Right cardiac atrium (tissue), 5 donors: ENCODE measurements around the gene FAU. TPM values are rescaled to one million over a fixed set of nuclear protein-coding genes. Genes with fewer than 3 reads are reported as not detected.

Source experiments
- ATAC-seq, 2 donors: fragments of 200-7000 bp; cut with Tn5 transposase; one replicate each; pipeline versions ENCODE4 v1.8.0 to v1.9.1; 2020; ENCODE audit warnings: moderate library complexity in 2 of 2, mild to moderate bottlenecking in 1 of 2
- DNase-seq, 3 donors: peaks; one replicate each; pipeline ENCODE4 v3.0.0-alpha.2; 2020
- H3K27ac ChIP-seq: one replicate; pipeline ENCODE4 v1.5.1; 2013; ENCODE audit warnings: mild to moderate bottlenecking, low read length, control low read depth, moderate library complexity
- H3K27me3 ChIP-seq: one replicate; pipeline ENCODE4 v1.6.1; 2013; ENCODE audit not compliant: control insufficient read depth, insufficient read depth
- H3K4me1 ChIP-seq: one replicate; pipeline ENCODE4 v1.6.1; 2013; ENCODE audit warnings: low read length; ENCODE audit not compliant: control insufficient read depth, insufficient read depth
- H3K4me3 ChIP-seq: one replicate; pipeline ENCODE4 v1.5.1; 2013; ENCODE audit warnings: low read length, control low read depth
- H3K9me3 ChIP-seq: one replicate; pipeline ENCODE4 v1.6.1; 2013; ENCODE audit warnings: low read length; ENCODE audit not compliant: control insufficient read depth
- WGBS: extraction: QIAGEN DNeasy Blood & Tissue Kit; methylation state at CpG from one replicate; pipeline ENCODE4 v1.1.7; 2013; 5-methylcytosine and 5-hydroxymethylcytosine counted together
- intact Hi-C, 4 donors: fragments of 100-400 bp; cut with DNase I; formaldehyde crosslinking; loops; one replicate each; pipeline versions ENCODE4 v1.11.0 to v1.14.0; 2022 to 2023
- microRNA-seq, 2 donors: library from miRNA; unstranded; fragments of <30 nt; microRNA quantifications; one replicate each; pipeline ENCODE4 v1.2.0, GENCODE V29; 2020 to 2021
- polyA plus RNA-seq: library from polyadenylated mRNA; stranded (reverse); fragments of 200-250 nt; gene quantifications from one replicate; pipeline ENCODE4 v1.2.3, GENCODE V29; 2013
- total RNA-seq, 4 donors: library from RNA; stranded (reverse); fragmentation: NEBNext Ultra II Directional; extraction: Animal tissue kit (Norgen Biotek cat#: 25700); gene quantifications; one replicate each; pipeline ENCODE4 v1.2.1, GENCODE V29; 2021
- donor health status: healthy with polysubstance abuse.
- donor health status: DM: no; HTN: yes; CAD: no.
- donor health status: DM: no; HTN: no; CAD: no.
- donor health status: DM: no; HTN: yes; CAD: no; lungs with severe emphysema.
- donor health status: DM: yes; HTN: yes; CAD: no.

FAU gene
- total and polyA plus RNA-seq, 5 donors = 658 to 797 (median 718) TPM

GRCh38 chr11:65071907-65072630, 49.9 kb downstream of the FAU start:
- H3K9me3 ChIP-seq = no peaks in the 10 kb centered on the region
- intact Hi-C loops = no loop called here
- DNase-seq = peak in 1 of 3 donors; percentile 20

More at GRCh38 chr11:65071907-65072630, 49.9 kb downstream of the FAU start:
- no peaks in the 10 kb centered on the region for H3K27me3 ChIP-seq
- H3K4me3 ChIP-seq = no peak overlapping the region
- ATAC-seq = no peak
- H3K4me1 ChIP-seq = no peaks in the 10 kb centered on the region
- WGBS = 63% methylated on average over 4 of the region's 4 CpGs
- no peak overlapping the region for H3K27ac ChIP-seq

Small RNA genes within 50 kb of the gene (microRNA-seq; reads per million reads assigned to microRNA genes)
- gene MIR6751 = 0 reads per million in 2 donors

Other genes with a start within 250 kb of the FAU start
- 10 to 100 TPM; 23.4 to 35.3 (median 31.4) TPM for gene EHD1, start 243.5 kb downstream of the FAU start, total RNA-seq
- gene EHD1, start 243.5 kb downstream of the FAU start, polyA plus RNA-seq = 20.8 TPM
- gene ATG2A, start 204.9 kb downstream of the FAU start, total RNA-seq = 10 to 100 TPM; 13.3 to 17.9 (median 15.3) TPM
- 13.6 TPM for gene ATG2A, start 204.9 kb downstream of the FAU start, polyA plus RNA-seq
- gene PPP2R5B, start 197.4 kb downstream of the FAU start, total RNA-seq = 10 to 100 TPM; 21.7 to 28.0 (median 24.6) TPM
- gene PPP2R5B, start 197.4 kb downstream of the FAU start, polyA plus RNA-seq = 28.9 TPM
- gene GPHA2, start 186.2 kb downstream of the FAU start, total RNA-seq = not detected
- gene GPHA2, start 186.2 kb downstream of the FAU start, polyA plus RNA-seq = not detected
- gene MAJIN, start 150.0 kb downstream of the FAU start, total RNA-seq = not detected
- gene MAJIN, start 150.0 kb downstream of the FAU start, polyA plus RNA-seq = not detected
- gene BATF2, start 125.2 kb downstream of the FAU start, total RNA-seq = 1 to 10 TPM; 1.4 to 3.5 (median 1.7) TPM
- 1.3 TPM for gene BATF2, start 125.2 kb downstream of the FAU start, polyA plus RNA-seq
- 100 to 1,000 TPM; 117 to 144 (median 130) TPM for gene ARL2, start 108.0 kb downstream of the FAU start, total RNA-seq
- gene ARL2, start 108.0 kb downstream of the FAU start, polyA plus RNA-seq = 179 TPM
- 10 to 100 TPM; 14.3 to 25.2 (median 19.9) TPM for gene SNX15, start 94.7 kb downstream of the FAU start, total RNA-seq
- gene SNX15, start 94.7 kb downstream of the FAU start, polyA plus RNA-seq = 16.7 TPM
- gene SAC3D1, start 80.9 kb downstream of the FAU start, total RNA-seq = 1 to 10 TPM; 4.2 to 7.7 (median 6.4) TPM
- 6.4 TPM for gene SAC3D1, start 80.9 kb downstream of the FAU start, polyA plus RNA-seq
- 1 to 10 TPM; 8.1 to 9.8 (median 8.8) TPM for gene NAALADL1, start 63.6 kb downstream of the FAU start, total RNA-seq
- gene NAALADL1, start 63.6 kb downstream of the FAU start, polyA plus RNA-seq = 7.1 TPM
- gene CDCA5, start 38.1 kb downstream of the FAU start, total RNA-seq = 1 to 10 TPM in 2 of 4 donors, under 1 TPM in 2; 0.22 to 1.6 (median 1.3) TPM
- gene CDCA5, start 38.1 kb downstream of the FAU start, polyA plus RNA-seq = 0.50 TPM
- 10 to 100 TPM; 25.6 to 27.3 (median 26.3) TPM for gene ZFPL1, start 37.9 kb downstream of the FAU start, total RNA-seq
- gene ZFPL1, start 37.9 kb downstream of the FAU start, polyA plus RNA-seq = 32.6 TPM
- gene VPS51, start 25.9 kb downstream of the FAU start, total RNA-seq = 10 to 100 TPM; 68.0 to 80.9 (median 79.1) TPM
- 67.1 TPM for gene VPS51, start 25.9 kb downstream of the FAU start, polyA plus RNA-seq
- 10 to 100 TPM; 45.7 to 91.5 (median 52.3) TPM for gene TM7SF2, start 10.3 kb downstream of the FAU start, total RNA-seq
- gene TM7SF2, start 10.3 kb downstream of the FAU start, polyA plus RNA-seq = 63.5 TPM
- gene ZNHIT2, start 4.4 kb downstream of the FAU start, total RNA-seq = 1 to 10 TPM; 6.4 to 9.2 (median 7.8) TPM
- 11.6 TPM for gene ZNHIT2, start 4.4 kb downstream of the FAU start, polyA plus RNA-seq
- gene MRPL49, start 187 bp upstream of the FAU start, total RNA-seq = 10 to 100 TPM; 31.1 to 37.7 (median 34.1) TPM
- gene MRPL49, start 187 bp upstream of the FAU start, polyA plus RNA-seq = 24.8 TPM
- 10 to 100 TPM; 28.5 to 40.7 (median 32.8) TPM for gene SYVN1, start 12.4 kb upstream of the FAU start, total RNA-seq
- 17.4 TPM for gene SYVN1, start 12.4 kb upstream of the FAU start, polyA plus RNA-seq
- not detected for gene SPDYC, start 48.1 kb upstream of the FAU start, total RNA-seq
- not detected for gene SPDYC, start 48.1 kb upstream of the FAU start, polyA plus RNA-seq
- gene CAPN1, start 59.8 kb upstream of the FAU start, total RNA-seq = 100 to 1,000 TPM in 2 of 4 donors, 10 to 100 TPM in 2; 95.7 to 102 (median 98.8) TPM
- 74.4 TPM for gene CAPN1, start 59.8 kb upstream of the FAU start, polyA plus RNA-seq
- gene POLA2, start 139.8 kb upstream of the FAU start, total RNA-seq = 10 to 100 TPM in 1 of 4 donors, 1 to 10 TPM in 3; 5.8 to 13.1 (median 7.5) TPM
- gene POLA2, start 139.8 kb upstream of the FAU start, polyA plus RNA-seq = 5.7 TPM
- gene CDC42EP2, start 192.7 kb upstream of the FAU start, total RNA-seq = 10 to 100 TPM in 2 of 4 donors, 1 to 10 TPM in 2; 9.1 to 21.2 (median 10.7) TPM
- 12.2 TPM for gene CDC42EP2, start 192.7 kb upstream of the FAU start, polyA plus RNA-seq
- gene DPF2, start 211.7 kb upstream of the FAU start, total RNA-seq = 10 to 100 TPM; 51.9 to 61.6 (median 59.7) TPM
- 33.2 TPM for gene DPF2, start 211.7 kb upstream of the FAU start, polyA plus RNA-seq
- under 1 TPM in 3 of 4 donors, not detected in 1; 0.14 to 0.23 (median 0.15) TPM for gene TIGD3, start 232.6 kb upstream of the FAU start, total RNA-seq
- 0.20 TPM for gene TIGD3, start 232.6 kb upstream of the FAU start, polyA plus RNA-seq